ENCODE data around the gene CDC37L1. TPM values are rescaled to one million over a fixed set of nuclear protein-coding genes. Genes with fewer than 3 reads are reported as not detected.

Gene CDC37L1
- total RNA-seq, 1 donor from 2014 or later = 17.2 TPM

DNA sequence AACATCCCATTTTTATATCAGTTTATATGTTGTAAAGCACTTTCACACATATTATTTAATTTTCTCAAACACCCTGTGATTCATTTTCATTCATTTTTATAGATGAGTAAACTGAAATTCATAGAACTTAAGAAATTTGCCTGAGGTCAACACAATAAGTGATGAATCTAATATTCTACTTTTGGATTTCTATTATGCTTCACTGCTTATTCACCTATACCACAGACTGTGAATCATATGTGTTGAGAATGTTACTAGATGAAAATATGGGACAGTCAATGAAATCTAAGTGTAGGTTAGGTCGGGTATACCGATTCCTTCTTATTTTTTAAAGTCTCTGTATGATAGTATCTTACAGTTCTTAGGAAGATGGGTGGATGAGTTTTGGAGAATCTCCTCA, 24.8 kb downstream of the CDC37L1 start:
- Histone ChIP-seq H3K9ac (ENCODE audit: low read depth in 1 of 3, low read length in 3 of 3) (no peak overlapping the region), H3K9me3 (ENCODE audit: control insufficient read depth in 3 of 3, low read length in 3 of 3) (no peaks in the 10 kb centered on the region), H3K4me1 (ENCODE audit: control insufficient read depth in 3 of 3, insufficient read depth in 3 of 3, low read length in 3 of 3) (no peaks in the 10 kb centered on the region), H3K4me3 (ENCODE audit: low read length in 3 of 3) (no peak overlapping the region), H3K27me3 (ENCODE audit: control insufficient read depth in 3 of 3, insufficient read depth in 3 of 3, low read length in 3 of 3) (no peaks in the 10 kb centered on the region), H3K36me3 (ENCODE audit: control insufficient read depth in 3 of 3, insufficient read depth in 3 of 3, low read length in 3 of 3) (peaks cover 15 to 36% (median 24%) of the 10 kb centered on the region in 3 donors), H3K27ac (ENCODE audit: low read depth, low read length) (no peak overlapping the region)

DNA sequence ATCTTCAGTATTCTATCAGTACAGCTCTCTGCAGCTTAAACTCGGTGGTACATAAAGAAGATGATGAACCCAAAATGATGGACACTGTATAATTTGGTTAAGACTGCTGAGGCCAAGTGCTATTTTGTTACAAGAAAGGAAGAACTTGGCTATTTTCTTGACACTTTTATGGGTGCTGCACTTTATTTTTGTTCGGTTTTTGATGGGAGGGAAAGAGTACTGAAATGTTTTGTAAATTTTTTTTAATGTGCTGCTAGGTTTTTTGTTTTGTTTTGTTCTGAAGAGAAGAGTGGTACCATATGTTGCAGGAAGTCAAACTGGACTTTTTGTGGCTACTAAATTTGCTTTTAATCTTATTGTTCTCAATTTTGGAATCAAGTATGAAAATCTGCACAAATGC, 26.7 kb downstream of the CDC37L1 start:
- Histone ChIP-seq H3K27ac (ENCODE audit: low read depth, low read length) (no peak overlapping the region), H3K4me3 (ENCODE audit: low read length in 3 of 3) (no peak overlapping the region), H3K27me3 (ENCODE audit: control insufficient read depth in 3 of 3, insufficient read depth in 3 of 3, low read length in 3 of 3) (no peaks in the 10 kb centered on the region), H3K36me3 (ENCODE audit: control insufficient read depth in 3 of 3, insufficient read depth in 3 of 3, low read length in 3 of 3) (peaks cover 12 to 39% (median 27%) of the 10 kb centered on the region in 3 donors), H3K4me1 (ENCODE audit: control insufficient read depth in 3 of 3, insufficient read depth in 3 of 3, low read length in 3 of 3) (no peaks in the 10 kb centered on the region), H3K9me3 (ENCODE audit: control insufficient read depth in 3 of 3, low read length in 3 of 3) (no peaks in the 10 kb centered on the region), H3K9ac (ENCODE audit: low read depth in 1 of 3, low read length in 3 of 3) (no peak overlapping the region)

DNA sequence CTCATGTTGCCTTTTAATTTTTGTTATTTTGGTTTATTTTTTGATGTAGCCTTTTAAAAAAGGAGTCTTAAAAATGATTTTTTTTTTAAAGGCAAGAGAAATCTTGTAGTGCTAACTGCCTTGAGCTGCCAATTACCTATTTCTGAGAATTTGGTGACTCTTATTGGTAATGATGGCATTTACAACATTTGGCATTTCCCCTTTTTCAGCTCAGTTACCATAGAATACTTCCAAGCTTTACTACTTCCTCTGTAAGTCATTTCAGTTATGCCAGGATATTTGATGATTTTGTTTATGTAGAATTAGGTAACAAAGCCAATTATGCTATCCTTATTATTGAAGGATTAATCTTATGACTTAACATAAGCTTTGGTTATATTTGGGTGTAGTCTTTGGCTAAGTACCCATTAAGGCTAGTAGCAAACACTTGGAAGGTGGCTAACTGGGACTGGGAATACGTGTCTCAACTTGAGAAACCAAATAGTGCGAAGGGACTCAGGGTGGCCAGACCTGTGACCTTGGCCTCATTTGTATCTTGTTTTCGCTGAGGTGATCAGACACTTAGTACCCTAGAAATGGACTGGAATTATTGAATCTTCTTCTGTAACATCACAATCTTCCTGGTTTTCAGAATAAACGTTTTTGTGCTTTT, 27.7 kb downstream of the CDC37L1 start:
- Histone ChIP-seq H3K9me3 (ENCODE audit: control insufficient read depth in 3 of 3, low read length in 3 of 3) (no peaks in the 10 kb centered on the region), H3K9ac (ENCODE audit: low read depth in 1 of 3, low read length in 3 of 3) (no peak overlapping the region), H3K4me3 (ENCODE audit: low read length in 3 of 3) (no peak overlapping the region), H3K36me3 (ENCODE audit: control insufficient read depth in 3 of 3, insufficient read depth in 3 of 3, low read length in 3 of 3) (peaks cover 12 to 39% (median 33%) of the 10 kb centered on the region in 3 donors), H3K27me3 (ENCODE audit: control insufficient read depth in 3 of 3, insufficient read depth in 3 of 3, low read length in 3 of 3) (no peaks in the 10 kb centered on the region), H3K27ac (ENCODE audit: low read depth, low read length) (no peak overlapping the region), H3K4me1 (ENCODE audit: control insufficient read depth in 3 of 3, insufficient read depth in 3 of 3, low read length in 3 of 3) (no peaks in the 10 kb centered on the region)

DNA sequence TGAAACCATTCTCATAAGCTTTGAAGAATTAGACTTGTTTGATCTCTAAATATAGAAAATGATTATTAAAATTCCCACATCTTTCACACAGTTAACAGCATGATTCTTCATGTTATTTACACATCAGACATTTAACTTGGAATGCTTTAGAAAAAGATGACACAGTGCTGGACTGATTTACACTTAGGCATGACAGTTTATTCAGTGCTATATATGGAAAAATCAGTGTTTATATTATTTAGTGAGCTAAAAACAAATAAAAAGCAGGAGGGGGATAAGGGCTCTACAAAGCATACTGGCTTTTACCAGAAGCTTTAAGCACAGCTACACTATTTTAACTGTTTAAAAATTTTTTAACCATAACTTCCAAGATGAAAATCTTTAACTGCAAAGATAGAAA, 30.0 kb downstream of the CDC37L1 start:
- Histone ChIP-seq H3K27ac (ENCODE audit: low read depth, low read length) (no peak overlapping the region), H3K9me3 (ENCODE audit: control insufficient read depth in 3 of 3, low read length in 3 of 3) (no peaks in the 10 kb centered on the region), H3K4me1 (ENCODE audit: control insufficient read depth in 3 of 3, insufficient read depth in 3 of 3, low read length in 3 of 3) (no peaks in the 10 kb centered on the region), H3K9ac (ENCODE audit: low read depth in 1 of 3, low read length in 3 of 3) (no peak overlapping the region), H3K36me3 (ENCODE audit: control insufficient read depth in 3 of 3, insufficient read depth in 3 of 3, low read length in 3 of 3) (peaks cover 5 to 35% (median 28%) of the 10 kb centered on the region in 3 donors), H3K27me3 (ENCODE audit: control insufficient read depth in 3 of 3, insufficient read depth in 3 of 3, low read length in 3 of 3) (no peaks in the 10 kb centered on the region), H3K4me3 (ENCODE audit: low read length in 3 of 3) (no peak overlapping the region)

DNA sequence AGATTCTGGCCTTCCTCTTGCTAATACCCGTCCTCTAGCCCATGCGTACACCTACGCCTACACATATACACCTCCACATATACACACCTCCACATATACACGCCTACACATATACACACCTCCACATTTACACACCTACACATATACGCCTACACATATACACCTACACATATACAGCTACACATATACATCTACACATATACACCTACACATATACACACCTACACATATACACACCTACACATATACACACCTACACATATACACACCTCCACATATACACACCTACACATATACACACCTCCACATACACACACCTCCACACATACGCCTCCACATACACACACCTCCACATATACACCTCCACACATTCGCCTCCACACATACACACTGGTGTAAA, 34.5 kb downstream of the CDC37L1 start:
- Histone ChIP-seq H3K4me1 (ENCODE audit: control insufficient read depth in 3 of 3, insufficient read depth in 3 of 3, low read length in 3 of 3) (peaks cover 2 to 7% (median 5%) of the 10 kb centered on the region in 3 donors), H3K9ac (ENCODE audit: low read depth in 1 of 3, low read length in 3 of 3) (no peak overlapping the region), H3K4me3 (ENCODE audit: low read length in 3 of 3) (no peak overlapping the region), H3K36me3 (ENCODE audit: control insufficient read depth in 3 of 3, insufficient read depth in 3 of 3, low read length in 3 of 3) (peaks cover 25 to 51% (median 51%) of the 10 kb centered on the region in 3 donors), H3K27ac (ENCODE audit: low read depth, low read length) (no peak overlapping the region), H3K27me3 (ENCODE audit: control insufficient read depth in 3 of 3, insufficient read depth in 3 of 3, low read length in 3 of 3) (no peaks in the 10 kb centered on the region), H3K9me3 (ENCODE audit: control insufficient read depth in 3 of 3, low read length in 3 of 3) (no peaks in the 10 kb centered on the region)

DNA sequence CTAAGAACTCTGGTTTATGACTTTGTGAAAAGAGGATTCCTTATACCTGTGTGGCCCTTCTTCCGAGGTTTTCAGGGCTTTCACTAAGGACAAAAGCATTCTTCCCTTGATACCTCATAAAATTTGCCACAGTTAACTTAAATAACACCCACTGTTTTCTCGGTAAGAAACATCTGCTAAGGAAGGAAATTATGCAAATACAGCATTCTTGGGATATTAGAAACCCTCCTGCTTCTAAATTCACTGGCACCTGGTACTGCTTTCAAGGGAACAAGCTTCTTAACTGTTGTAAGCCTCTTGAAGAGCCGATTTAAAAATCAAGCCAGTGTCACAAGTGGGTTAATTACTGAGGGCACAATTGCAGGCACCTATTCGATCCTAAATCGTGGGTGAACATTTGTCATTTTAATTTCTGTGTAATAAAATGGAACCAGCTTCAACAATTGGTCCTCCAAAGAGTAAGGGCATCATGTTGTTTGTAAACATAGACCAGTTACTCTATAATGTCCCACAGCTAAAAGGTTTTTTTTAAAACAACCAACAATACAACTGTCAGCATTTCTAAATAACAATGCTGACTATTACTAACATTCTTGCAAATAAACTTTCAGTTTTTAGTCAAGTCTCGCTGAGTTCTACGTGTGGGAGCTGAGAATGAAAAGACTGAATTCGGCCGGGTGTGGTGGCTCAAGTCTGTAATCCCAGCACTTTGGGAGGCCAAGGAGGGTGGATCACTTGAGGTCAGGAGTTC, 35.1 kb downstream of the CDC37L1 start:
- Histone ChIP-seq H3K9ac (ENCODE audit: low read depth in 1 of 3, low read length in 3 of 3) (no peak overlapping the region), H3K4me1 (ENCODE audit: control insufficient read depth in 3 of 3, insufficient read depth in 3 of 3, low read length in 3 of 3) (peaks cover 2 to 7% (median 5%) of the 10 kb centered on the region in 3 donors), H3K4me3 (ENCODE audit: low read length in 3 of 3) (no peak overlapping the region), H3K36me3 (ENCODE audit: control insufficient read depth in 3 of 3, insufficient read depth in 3 of 3, low read length in 3 of 3) (peaks cover 23 to 54% (median 47%) of the 10 kb centered on the region in 3 donors), H3K27ac (ENCODE audit: low read depth, low read length) (no peak overlapping the region), H3K27me3 (ENCODE audit: control insufficient read depth in 3 of 3, insufficient read depth in 3 of 3, low read length in 3 of 3) (no peaks in the 10 kb centered on the region), H3K9me3 (ENCODE audit: control insufficient read depth in 3 of 3, low read length in 3 of 3) (no peaks in the 10 kb centered on the region)

DNA sequence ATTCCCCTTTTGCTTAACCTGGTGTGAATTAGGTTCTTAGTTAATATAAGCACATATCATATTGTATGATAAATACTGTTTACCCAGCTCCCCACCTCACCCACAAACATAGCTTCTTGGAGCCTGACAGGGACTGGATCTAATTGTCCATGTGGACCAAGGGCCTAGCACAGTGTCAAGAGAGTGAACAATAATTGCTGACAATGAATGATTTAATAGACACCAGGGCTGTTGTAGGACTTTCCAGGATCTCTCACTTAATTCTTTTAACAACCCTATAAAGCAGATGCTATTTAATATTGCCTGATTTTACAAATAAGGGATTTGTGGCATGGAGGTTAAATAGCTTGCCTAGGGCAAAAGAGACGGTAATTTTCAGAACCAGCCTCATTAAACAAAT, 36.8 kb downstream of the CDC37L1 start:
- Histone ChIP-seq H3K27ac (ENCODE audit: low read depth, low read length) (no peak overlapping the region), H3K4me1 (ENCODE audit: control insufficient read depth in 3 of 3, insufficient read depth in 3 of 3, low read length in 3 of 3) (peaks cover 2 to 7% (median 5%) of the 10 kb centered on the region in 3 donors), H3K4me3 (ENCODE audit: low read length in 3 of 3) (no peak overlapping the region), H3K9me3 (ENCODE audit: control insufficient read depth in 3 of 3, low read length in 3 of 3) (no peaks in the 10 kb centered on the region), H3K9ac (ENCODE audit: low read depth in 1 of 3, low read length in 3 of 3) (no peak overlapping the region), H3K36me3 (ENCODE audit: control insufficient read depth in 3 of 3, insufficient read depth in 3 of 3, low read length in 3 of 3) (peaks cover 21 to 51% (median 40%) of the 10 kb centered on the region in 3 donors), H3K27me3 (ENCODE audit: control insufficient read depth in 3 of 3, insufficient read depth in 3 of 3, low read length in 3 of 3) (no peaks in the 10 kb centered on the region)

DNA sequence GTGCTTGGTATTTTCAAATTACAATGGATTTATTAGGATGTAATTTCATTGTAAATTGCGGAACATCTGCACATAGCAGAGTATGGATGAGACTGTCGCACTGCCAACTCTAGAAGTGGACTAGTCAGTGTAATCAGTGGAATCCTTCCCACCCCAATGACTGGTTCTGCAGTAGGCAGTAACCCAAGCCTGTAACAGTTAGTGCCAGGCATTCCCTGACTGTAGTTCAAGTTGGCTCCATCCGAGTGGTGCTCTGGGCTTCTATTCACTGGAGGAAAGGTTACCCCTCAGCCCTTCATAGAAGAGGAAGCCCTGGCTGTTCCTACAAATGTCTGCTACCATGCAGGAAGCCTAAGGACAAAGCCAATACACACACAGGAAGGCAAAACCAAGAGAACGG, 38.4 kb downstream of the CDC37L1 start:
- Histone ChIP-seq H3K9ac (ENCODE audit: low read depth in 1 of 3, low read length in 3 of 3) (no peak overlapping the region), H3K4me1 (ENCODE audit: control insufficient read depth in 3 of 3, insufficient read depth in 3 of 3, low read length in 3 of 3) (peaks cover 2 to 7% (median 5%) of the 10 kb centered on the region in 3 donors), H3K27me3 (ENCODE audit: control insufficient read depth in 3 of 3, insufficient read depth in 3 of 3, low read length in 3 of 3) (no peaks in the 10 kb centered on the region), H3K27ac (ENCODE audit: low read depth, low read length) (no peak overlapping the region), H3K4me3 (ENCODE audit: low read length in 3 of 3) (no peak overlapping the region), H3K9me3 (ENCODE audit: control insufficient read depth in 3 of 3, low read length in 3 of 3) (no peaks in the 10 kb centered on the region), H3K36me3 (ENCODE audit: control insufficient read depth in 3 of 3, insufficient read depth in 3 of 3, low read length in 3 of 3) (peaks cover 25 to 51% (median 37%) of the 10 kb centered on the region in 3 donors)

DNA sequence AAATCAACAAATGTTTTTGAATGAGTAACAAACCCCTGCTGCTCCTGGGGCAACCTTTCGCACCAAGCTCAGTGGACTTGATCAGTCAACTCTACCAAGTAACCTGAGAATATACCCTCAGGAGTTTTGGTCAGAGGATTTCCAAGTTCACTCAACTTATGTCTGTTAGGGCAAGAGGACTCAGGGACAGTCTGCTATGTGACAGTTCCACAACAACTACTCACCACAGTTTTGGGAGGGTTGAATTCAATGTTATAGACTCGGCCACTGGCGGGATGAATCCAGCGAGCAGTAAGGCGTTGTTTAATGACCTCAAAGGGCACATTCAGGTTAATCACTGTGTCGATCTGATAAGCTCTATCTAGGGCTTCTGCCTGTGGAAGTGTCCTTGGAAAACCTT, 39.5 kb downstream of the CDC37L1 start:
- H3K9me3 ChIP-seq (ENCODE audit: control insufficient read depth in 3 of 3, low read length in 3 of 3) = no peaks in the 10 kb centered on the region
- H3K4me1 ChIP-seq (ENCODE audit: control insufficient read depth in 3 of 3, insufficient read depth in 3 of 3, low read length in 3 of 3) = peaks cover 2 to 7% (median 5%) of the 10 kb centered on the region in 3 donors
- peaks cover 25 to 48% (median 37%) of the 10 kb centered on the region in 3 donors for H3K36me3 ChIP-seq (ENCODE audit: control insufficient read depth in 3 of 3, insufficient read depth in 3 of 3, low read length in 3 of 3)
- no peak overlapping the region for H3K27ac ChIP-seq (ENCODE audit: low read depth, low read length)
- no peak overlapping the region for H3K4me3 ChIP-seq (ENCODE audit: low read length in 3 of 3)
- H3K27me3 ChIP-seq (ENCODE audit: control insufficient read depth in 3 of 3, insufficient read depth in 3 of 3, low read length in 3 of 3) = no peaks in the 10 kb centered on the region
- no peak overlapping the region for H3K9ac ChIP-seq (ENCODE audit: low read depth in 1 of 3, low read length in 3 of 3)

DNA sequence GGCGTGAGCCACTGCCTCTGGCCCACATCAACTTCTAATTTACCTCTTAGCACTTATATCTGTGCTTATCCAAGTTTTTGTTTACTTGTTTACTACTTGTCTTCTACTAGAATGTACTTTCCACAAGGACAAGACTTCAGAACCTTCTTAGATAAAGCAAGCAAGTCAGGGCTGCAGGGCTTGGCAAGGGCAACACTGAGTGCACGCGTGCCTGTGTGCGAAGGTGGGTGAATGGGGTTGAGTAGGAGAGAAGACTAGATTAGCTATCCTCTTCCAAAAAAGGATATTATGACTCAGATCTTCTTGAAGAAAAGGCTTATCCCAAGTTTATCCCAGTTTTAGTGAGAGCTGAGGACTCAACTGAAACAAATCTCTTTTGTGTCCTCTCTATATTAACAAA, 42.4 kb downstream of the CDC37L1 start:
- no peaks in the 10 kb centered on the region for H3K9me3 ChIP-seq (ENCODE audit: control insufficient read depth in 3 of 3, low read length in 3 of 3)

More for the DNA sequence above, 42.4 kb downstream of the CDC37L1 start:
- no peaks in the 10 kb centered on the region for H3K27me3 ChIP-seq (ENCODE audit: control insufficient read depth in 3 of 3, insufficient read depth in 3 of 3, low read length in 3 of 3)
- no peak overlapping the region for H3K9ac ChIP-seq (ENCODE audit: low read depth in 1 of 3, low read length in 3 of 3)
- no peak overlapping the region for H3K27ac ChIP-seq (ENCODE audit: low read depth, low read length)
- H3K4me3 ChIP-seq (ENCODE audit: low read length in 3 of 3) = no peak overlapping the region
- H3K4me1 ChIP-seq (ENCODE audit: control insufficient read depth in 3 of 3, insufficient read depth in 3 of 3, low read length in 3 of 3) = peaks cover 2 to 7% (median 5%) of the 10 kb centered on the region in 3 donors
- peaks cover 19 to 34% (median 25%) of the 10 kb centered on the region in 3 donors for H3K36me3 ChIP-seq (ENCODE audit: control insufficient read depth in 3 of 3, insufficient read depth in 3 of 3, low read length in 3 of 3)
